Measurements from ENCODE around the gene F8.

The F8 gene

GRCh38 chrX:155022585-155022984 is at the start of gene F8:
Gene F8 (minus strand): TSS chrX:155022723. CDS start chrX:155022552, 171 bp downstream.
- DNase-seq (ENCODE audit: low read depth), result no peak

- DNase-seq (ENCODE audit: low read depth), result no peak
Measured at GRCh38 chrX:155071694-155072280, 49.3 kb upstream of the F8 start.

GRCh38 chrX:155070975-155071693 is 48.6 kb upstream of the F8 start, which contains the start of the genes BRCC3, CMC4 and MTCP1:
Gene BRCC3 (plus strand): TSS chrX:155071508. CDS start chrX:155071528, 20 bp downstream.
Gene CMC4 (minus strand): TSS chrX:155071136. CDS start chrX:155064023, 7,113 bp downstream.
Gene MTCP1 (minus strand): TSS chrX:155071136. CDS start chrX:155066010, 5,126 bp downstream.
- DNase-seq (ENCODE audit: low read depth), result peak; percentile 43

GRCh38 chrX:155070663-155070974 is 48.1 kb upstream of the F8 start:
- DNase-seq (ENCODE audit: low read depth), result no peak

- DNase-seq (ENCODE audit: low read depth), result no peak
Measured at GRCh38 chrX:155070038-155070437, 47.5 kb upstream of the F8 start.

GRCh38 chrX:155069414-155069813 is 46.9 kb upstream of the F8 start:
- DNase-seq (ENCODE audit: low read depth), result no peak

GRCh38 chrX:155068165-155068564 is 45.6 kb upstream of the F8 start:
- peak; percentile 36 for DNase-seq (ENCODE audit: low read depth)

- DNase-seq (ENCODE audit: low read depth), result no peak
Measured at GRCh38 chrX:155065035-155065734, 42.7 kb upstream of the F8 start.

- DNase-seq (ENCODE audit: low read depth), result no peak
Measured at GRCh38 chrX:155061760-155062159, 39.2 kb upstream of the F8 start.

- DNase-seq (ENCODE audit: low read depth), result peak; percentile 46
Measured at GRCh38 chrX:155056877-155057792, 34.6 kb upstream of the F8 start.

- no peak for DNase-seq (ENCODE audit: low read depth)
Measured at GRCh38 chrX:155056471-155056870, 33.9 kb upstream of the F8 start.

- no peak for DNase-seq (ENCODE audit: low read depth)
Measured at GRCh38 chrX:155055494-155055893, 33.0 kb upstream of the F8 start.

GRCh38 chrX:155054255-155054654 is 31.7 kb upstream of the F8 start:
- no peak for DNase-seq (ENCODE audit: low read depth)

GRCh38 chrX:155053656-155054055 is 31.1 kb upstream of the F8 start:
- no peak for DNase-seq (ENCODE audit: low read depth)

- no peak for DNase-seq (ENCODE audit: low read depth)
Measured at GRCh38 chrX:155052738-155053498, 30.4 kb upstream of the F8 start.

GRCh38 chrX:155048977-155049619 is 26.6 kb upstream of the F8 start:
- DNase-seq (ENCODE audit: low read depth), result peak; percentile 36

GRCh38 chrX:155046811-155047528 is 24.4 kb upstream of the F8 start:
- DNase-seq (ENCODE audit: low read depth), result no peak

- no peak for DNase-seq (ENCODE audit: low read depth)
Measured at GRCh38 chrX:155046129-155046810, 23.7 kb upstream of the F8 start.

- DNase-seq (ENCODE audit: low read depth), result no peak
Measured at GRCh38 chrX:155035688-155036087, 13.2 kb upstream of the F8 start.
